GM18861 (cell line): Measurements from ENCODE around the gene PCSK7.
"Not testable (repeated sequence)": the region's sequence is repeated elsewhere in the genome, so short reads cannot be mapped to it uniquely, and the experiment has no call there.

Experiments
- ATAC-seq: cut with Tn5 transposase; IDR thresholded peaks from one replicate; pipeline ENCODE4 v1.9.1; 2021; ENCODE audit not compliant: unreplicated experiment

Gene PCSK7

DNA sequence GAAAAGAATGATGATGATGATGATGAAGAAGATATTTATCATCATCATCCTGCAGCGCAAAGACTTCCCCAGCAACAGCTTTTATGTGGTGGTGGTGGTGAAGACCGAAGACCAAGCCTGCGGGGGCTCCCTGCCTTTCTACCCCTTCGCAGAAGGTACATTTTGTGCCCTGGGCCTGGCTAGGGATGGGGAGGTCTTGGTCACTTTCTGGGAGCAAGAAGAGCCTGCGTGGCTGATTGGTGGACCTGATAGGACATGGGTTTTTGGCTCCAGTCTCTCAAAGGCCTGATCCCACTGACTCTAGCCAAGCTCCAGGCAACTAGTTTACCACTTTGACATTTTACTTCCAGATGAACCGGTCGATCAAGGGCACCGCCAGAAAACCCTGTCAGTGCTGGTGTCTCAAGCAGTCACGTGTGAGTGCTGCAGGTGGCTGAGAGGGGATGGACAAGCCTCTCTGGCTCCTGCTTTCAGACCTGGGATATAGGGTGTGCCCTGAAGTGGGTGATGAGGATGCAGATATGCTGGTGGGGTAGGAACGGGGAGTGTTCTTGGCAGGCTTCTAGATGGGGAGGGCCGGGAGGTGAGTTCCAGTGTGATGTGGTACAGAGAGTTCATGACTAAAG lies 48.0 kb downstream of the PCSK7 start:
- ATAC-seq: no peak

DNA sequence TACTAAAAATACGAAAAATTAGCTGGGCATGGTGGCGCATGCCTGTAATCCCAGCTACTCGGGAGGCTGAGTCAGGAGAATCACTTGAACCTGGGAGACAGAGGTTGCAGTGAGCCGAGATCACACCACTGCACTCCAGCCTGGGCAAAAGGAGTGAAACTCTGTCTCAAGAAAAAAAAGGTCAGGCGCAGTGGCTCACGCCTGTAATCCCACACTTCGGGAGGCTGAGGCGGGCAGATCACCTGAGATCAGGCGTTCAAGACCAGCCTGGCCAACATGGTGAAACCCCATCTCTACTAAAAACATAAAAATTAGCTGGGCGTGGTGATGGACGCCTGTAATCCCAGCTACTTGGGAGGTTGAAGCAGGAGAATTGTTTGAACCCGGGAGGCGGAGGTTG lies 48.7 kb downstream of the PCSK7 start:
- ATAC-seq: not testable (repeated sequence)

DNA sequence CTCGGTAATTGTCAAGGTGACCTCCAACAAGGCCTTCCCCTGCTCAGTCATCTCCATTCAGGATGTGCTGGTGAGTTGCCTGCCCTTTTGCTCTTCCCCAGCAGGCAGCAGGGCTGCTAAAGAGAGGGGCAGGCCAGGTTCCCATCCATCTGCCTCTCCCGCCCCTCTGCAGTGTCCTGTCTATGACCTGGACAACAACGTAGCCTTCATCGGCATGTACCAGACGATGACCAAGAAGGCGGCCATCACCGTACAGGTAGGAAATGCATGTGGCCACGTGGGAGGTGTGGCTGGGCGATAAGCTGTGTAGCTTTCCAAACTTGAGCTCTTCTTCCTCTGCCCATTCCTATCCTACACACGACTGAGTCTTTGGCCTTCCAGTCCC lies 49.3 kb downstream of the PCSK7 start:
- ATAC-seq: no peak

DNA sequence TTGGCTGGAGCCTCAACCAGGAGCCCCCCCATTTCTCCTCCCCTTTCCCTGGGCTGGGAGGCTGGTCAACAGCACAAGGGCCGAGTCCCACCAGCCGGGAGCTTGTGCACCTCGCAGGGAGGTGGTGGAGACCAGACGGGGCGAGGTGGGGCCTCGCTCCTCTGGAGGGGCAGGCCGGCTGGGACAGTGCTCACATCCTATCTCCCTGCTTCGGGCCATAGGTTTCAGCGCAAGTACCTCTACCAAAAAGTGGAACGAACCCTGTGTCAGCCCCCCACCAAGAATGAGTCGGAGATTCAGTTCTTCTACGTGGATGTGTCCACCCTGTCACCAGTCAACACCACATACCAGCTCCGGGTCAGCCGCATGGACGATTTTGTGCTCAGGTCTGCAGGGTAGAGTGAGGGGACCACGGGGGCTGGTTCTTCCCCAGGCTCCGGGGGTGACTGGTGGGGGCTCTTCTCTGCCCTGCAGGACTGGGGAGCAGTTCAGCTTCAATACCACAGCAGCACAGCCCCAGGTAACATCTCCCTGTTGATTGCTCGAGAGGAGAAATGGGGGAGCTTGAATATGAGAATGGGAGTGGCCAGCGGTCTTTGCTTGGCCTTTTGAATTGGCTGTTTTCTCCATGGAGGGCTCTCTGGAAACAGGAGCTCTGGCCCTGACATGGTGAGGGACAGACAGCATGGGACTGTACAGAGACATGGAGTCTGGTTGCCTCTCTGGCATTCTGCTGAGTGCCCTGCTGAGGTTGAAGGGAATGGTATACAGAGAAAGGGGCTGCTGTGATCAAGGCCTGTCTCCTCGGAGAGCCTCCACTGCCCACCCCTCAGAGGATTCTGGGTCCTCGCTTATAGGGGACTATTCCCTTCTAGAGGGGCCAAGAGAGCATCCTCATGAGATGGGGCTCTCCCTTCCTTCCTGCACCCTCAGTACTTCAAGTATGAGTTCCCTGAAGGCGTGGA lies 50.0 kb downstream of the PCSK7 start:
- no peak for ATAC-seq

DNA sequence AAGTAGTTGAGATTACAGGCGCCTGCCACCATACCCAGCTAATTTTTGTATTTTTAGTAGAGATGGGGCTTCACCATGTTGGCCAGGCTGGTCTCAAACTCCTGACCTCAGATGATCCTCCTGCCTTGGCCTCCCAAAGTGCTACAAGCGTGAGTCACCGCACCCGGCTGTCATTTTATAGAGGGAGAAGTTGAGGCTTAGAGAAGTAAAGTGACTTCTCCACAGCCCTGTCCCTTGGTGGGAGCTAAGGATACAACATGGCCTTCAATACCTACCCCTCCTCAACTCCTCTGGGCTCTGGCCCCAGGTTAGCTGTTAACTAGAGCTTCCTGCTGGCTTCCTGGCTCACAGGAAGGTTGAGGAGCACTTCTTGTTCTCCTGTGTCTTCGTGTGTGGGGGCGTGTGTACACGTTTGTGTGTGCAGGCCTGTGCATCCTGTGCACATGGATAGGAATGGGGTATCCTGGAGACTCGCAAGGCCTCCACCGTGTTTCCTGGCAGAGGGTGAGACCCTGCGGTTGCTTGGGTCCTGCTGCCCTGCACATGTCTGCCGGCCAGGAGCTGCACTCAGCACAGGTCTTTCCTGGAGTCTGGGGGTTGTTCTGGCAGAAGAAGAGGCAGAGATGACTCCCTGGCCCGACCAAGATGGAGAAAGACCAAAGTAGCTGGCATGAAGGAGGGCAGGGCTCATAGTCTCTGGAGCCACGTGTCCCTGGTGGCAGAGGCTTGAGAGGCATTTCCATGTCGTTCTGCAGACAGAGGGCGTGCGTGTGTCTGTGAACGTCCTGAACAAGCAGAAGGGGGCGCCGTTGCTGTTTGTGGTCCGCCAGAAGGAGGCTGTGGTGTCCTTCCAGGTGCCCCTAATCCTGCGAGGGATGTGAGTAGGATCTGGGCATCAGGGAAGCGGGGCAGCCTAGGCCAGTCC lies 51.0 kb downstream of the PCSK7 start:
- no peak for ATAC-seq

DNA sequence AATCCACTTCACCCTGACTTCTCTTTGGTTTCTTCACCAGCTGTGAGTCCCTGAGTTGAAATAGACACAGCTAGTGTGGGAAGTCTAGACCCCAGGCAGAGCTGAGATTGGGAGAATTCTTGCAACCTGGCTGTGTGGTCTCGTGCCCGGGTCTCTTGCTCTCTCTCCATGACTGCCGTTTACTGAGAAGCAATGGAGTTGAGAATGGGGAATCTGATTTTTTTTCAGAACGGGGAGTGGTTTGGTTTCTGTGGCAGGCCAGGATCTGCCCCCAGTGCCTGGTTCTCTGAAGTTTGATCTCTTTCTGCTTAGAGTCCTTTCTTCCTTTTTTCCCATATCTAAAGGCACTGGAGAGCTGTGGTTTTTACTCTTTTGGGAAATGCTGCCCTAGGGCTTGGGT lies 51.9 kb downstream of the PCSK7 start:
- no peak for ATAC-seq

DNA sequence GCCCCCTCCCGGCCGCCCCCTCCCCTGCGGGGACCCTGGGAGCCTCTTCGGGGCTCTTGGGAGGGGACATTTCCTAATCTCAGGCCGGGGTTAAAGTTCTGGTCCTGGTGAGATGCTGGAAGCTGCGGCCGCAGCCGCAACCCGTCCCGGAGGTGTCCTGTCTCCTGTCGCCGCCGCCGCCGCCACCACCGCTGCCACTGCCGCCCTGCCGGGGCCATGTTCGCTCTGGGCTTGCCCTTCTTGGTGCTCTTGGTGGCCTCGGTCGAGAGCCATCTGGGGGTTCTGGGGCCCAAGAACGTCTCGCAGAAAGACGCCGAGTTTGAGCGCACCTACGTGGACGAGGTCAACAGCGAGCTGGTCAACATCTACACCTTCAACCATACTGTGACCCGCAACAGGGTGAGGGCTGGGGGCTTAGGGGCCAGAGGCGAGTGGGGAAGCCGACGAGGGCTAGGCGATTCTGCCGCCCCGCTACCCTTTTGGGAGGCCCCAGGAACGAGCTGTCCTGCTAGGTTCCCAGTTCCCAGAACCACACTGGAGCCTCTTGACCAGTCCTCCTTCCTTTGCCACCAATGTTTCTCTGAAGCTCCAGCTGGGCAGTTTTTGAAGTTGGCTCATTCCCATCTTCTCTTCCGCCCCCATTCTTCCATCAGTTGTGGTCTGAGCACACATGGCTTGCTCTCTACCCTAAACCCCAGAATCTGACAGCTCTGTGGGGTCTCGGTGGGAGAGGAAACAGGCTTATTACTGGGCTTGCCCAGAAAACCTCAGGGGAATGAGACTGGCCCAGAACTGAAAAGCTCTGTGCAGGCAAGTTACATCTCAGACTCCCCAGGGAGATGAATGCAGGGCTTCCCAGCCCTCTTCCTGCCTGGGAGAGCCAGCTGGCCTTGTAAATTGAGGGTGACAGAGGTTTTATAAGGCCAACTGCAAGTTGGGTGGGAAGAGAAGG lies 52.5 kb downstream of the PCSK7 start:
- ATAC-seq: peak; percentile 1

DNA sequence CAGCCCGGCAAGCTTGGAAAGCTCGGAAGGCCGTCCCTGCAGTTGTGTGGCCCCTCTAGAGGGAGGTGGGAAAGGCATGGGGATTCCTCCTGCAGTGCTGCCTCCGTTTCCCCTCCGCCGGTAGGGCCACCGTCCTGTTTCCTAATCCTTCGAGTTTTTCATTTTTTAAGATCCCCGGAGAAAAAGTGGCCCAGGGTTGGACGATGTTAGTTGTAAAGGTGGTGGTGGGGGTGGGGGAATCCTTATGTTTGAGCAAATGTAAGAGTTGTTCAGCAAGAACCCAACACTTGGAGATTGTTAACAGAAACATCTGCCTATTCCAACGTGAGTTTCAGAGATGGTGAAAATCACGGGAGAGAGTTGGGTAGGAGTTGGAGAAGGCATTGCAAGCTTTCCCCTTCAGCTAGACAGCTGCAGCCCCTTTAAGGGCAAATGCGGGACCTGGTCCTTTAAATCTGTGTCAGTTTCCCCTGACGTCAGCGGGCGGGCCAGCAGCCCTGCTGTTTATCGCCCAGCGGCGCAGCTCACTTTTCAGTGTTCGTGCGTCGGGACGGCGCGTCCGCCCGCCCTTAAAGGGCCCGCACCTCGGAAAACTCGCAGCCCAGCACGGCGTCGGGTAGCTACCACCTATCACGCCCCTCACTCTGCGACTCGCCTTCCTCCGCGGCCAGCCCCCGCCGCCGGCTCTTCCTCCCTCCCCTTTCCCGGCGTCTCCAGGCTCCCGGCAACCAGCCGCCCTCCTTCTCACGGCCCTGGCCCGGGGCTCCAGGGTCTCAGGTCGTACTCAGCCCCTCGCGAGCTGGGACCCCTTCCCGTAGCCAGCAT lies 53.5 kb downstream of the PCSK7 start, which contains the start of gene SIDT2:
SIDT2 (plus strand) TSS at position 534 of the 825 bp plus-strand sequence. CDS start 521 bp downstream, outside the sequence.
- peak; percentile 91 for ATAC-seq

DNA sequence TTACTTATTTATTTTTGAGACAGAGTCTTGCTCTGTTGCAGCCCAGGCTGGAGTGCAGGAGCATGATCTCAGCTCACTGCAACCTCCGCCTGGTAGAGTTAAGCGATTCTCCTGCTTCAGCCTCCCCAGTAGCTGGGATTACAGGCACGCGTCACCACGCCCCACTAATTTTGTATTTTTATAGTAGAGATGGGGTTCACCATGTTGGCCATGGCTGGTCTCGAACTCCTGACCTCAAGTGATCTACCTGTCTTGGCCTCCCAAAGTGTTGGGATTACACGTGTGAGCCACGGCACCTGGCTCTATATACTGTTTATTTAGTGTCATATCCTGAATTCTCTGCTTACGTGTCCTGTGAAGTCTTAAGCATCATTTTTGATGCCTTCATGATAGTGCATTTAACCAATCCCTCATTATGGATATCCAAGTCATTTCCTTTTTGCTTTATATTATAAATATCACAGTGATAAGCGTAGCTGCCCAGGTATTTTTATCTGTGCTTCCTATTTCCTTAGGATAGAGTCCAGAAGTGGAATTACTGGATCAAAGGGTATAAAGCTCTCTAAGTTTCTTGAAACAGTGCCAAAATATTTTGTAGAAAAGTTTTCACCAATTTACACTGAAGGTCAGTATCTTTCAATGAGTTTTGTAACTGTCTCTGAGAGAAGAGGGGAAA lies 54.2 kb downstream of the PCSK7 start:
- no peak for ATAC-seq

DNA sequence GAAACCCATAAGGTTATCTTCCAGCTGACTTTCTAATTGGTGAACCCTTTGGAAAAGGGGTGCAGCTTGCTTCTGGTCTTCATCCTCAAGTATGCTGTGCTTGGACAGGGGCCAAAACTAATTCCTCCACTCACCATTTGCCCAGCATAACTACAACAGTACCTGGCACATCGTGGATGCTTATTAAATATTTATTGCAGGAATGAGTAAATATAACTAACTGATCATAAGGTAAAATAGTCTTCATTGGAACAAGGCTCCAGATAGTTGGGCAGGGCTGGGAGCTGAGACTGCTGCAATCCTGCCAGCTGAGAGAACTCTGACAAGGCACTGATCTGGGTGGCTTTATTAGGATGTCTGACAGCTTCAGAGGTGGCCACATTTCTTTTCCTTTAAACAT lies 55.7 kb downstream of the PCSK7 start:
- ATAC-seq: no peak

DNA sequence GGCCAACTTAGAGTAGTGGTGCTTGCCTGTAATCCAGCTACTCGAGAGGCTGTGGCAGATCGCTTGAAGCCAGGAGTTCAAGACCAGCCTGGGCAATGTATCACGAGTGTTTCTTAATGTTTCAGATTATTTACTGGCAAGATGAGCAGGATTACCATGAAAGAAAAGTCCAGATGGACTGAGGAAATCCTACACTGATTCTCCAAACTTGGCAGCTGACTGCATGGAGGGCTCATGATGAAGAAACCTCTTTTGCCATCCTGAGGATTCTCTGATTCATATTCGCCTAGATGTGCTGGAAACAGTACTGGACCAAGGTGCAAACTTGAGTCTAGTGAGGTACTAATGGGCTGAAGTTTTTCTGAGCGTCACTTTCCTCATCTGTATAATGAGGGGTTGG lies 56.1 kb downstream of the PCSK7 start:
- no peak for ATAC-seq

DNA sequence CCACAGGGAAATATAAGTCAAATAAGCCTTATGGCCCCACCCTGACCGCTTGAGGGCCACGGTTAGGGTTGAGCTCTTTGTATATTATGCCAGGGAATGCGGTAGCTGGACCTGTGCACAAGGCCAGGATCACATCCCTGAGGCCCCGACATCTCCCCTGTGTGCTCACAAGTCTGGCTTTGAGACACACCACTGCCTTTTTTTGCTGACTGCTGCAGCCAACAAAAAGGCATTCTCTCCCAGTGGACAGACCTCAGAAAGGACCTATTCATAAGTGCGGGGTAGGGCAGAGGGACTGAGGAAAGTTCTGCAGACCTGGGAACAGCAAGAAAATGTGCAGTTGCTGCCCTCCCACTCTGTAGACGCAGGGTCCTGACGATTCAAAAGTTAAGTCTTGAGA lies 56.8 kb downstream of the PCSK7 start:
- no peak for ATAC-seq

DNA sequence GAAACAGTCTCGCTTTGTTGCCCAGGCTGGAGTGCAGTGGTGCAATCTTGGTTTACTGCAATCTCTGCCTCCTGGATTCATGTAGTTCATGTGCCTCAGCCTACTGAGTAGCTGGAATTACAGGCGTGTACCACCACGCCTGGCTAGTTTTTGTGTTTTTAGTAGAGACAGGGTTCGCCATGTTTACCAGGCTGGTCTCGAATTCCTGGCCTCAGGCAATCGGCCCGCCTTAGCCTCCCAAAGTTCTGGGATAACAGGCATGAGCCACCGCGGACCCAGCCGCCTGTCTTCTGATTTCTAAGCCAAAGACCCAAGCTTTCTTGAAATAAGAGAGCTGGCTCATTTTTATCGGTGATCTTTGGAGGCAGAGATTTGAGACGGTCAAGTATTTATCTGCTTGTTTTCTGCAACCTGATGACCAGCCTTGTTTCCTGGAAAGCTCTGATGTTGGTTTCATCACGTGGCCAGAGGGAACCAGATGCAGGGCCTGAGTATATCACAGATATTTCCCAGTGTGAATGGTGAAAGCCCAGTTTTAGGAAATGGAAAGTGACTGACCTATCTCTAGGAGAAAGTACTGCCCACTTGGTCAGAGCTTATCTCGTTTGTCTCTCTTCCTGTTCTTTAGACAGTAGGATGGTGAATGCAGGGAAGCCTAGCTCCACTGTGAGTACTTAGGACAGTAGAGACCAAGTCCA lies 59.0 kb downstream of the PCSK7 start:
- no peak for ATAC-seq

DNA sequence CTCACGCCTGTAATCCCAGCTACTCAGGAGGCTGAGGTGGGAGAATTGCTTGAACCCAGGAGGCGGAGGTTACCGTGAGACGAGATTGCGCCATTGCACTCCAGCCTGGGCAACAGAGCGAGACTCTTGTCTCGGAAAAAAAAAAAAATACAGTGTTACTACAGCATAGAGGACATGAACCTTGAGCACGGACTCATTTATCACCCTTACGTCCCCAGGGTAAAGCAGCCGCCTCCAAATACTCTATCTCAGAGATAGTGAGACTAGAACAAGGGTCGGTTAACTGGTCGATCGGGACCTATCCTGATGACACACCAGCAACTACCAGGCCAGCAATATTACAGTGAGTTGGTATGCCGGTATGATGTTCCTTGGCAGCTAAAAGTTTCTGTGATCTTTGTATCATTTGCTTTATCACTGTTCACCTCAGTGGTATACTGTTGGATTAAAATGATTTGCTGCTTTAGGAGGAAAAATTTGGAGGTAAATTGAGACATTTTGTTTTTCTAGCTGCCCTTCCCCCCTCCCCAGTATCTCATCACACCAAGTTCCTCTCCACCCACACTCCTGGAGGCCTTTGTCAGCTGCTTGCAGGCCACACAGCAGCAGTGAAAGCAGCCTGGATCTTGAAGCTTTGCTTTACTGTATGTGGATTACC lies 60.3 kb downstream of the PCSK7 start:
- no peak for ATAC-seq

DNA sequence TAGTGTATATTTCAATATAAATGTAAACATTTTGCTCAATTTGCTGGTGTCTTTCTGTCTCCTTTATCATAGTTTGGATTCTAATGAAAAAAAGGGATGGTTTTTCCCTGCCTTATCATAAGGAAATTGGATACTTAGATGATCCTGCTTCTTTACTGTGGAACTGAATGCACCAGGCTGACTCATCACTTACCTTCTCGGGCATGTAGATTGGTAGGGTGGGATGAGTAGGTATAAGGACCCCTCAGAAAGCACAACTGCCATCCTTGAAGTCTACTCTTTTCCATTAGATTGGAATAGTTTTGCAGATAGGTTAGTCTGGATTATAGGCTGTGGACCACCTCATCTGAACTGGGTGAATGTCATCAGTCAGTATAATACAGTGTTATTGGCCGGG lies 60.9 kb downstream of the PCSK7 start:
- no peak for ATAC-seq

DNA sequence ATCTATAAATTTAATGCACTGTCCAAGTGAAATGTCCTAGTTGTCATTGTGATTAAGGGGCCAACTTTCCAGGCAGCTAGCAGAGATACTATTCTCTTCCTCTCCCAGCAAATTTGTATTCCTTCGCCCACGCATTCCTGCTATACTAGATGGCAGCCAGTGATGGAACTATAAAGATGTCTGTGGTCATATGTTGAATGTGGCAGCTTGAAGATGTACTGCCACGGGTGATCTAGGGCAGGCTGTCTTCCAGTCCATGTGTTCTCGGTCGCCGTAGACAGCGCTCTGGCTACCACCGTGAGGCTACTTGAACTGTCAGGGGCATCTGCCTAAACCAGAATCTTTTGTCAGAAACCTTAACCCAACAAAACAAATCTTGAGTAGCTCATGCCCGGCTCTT lies 61.7 kb downstream of the PCSK7 start:
- no peak for ATAC-seq

DNA sequence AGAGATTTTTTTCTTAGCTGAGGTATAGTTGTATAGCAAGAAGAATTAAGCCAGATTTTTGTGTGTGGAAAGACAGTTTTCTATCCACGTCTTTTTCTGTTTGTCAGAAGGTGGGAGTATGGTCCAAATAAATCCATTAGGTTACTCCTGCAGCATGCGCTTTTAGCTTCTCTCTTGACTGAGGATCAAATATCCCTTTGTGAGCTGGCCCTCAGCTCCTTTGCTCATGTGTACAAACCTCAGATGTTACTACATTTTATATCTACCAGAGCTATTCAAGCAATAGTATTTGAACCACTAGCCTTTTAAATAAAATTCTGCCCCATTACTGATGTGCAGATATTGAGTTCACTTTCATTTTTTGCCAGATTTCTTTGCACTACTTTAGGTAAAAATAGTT lies 62.1 kb downstream of the PCSK7 start:
- no peak for ATAC-seq

DNA sequence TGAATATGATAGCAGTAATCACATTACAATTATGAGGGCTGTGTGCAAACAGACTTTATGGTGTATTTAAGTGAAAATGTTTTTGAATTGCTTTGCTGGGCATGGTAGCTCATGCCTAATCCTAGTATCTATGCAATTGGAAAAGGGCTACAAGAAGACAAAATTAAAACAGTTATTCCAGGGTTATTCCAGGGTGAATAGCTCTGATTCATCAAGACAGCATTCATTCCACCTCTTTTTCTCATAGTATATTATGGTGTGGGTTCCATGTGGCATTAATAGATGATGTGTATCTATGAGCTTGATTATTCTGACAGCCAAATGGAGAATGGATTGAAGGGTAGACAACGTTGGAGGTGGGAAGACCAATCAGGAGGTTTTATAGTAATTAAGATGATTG lies 65.4 kb downstream of the PCSK7 start:
- no peak for ATAC-seq
